ENCODE data around the gene PDE6B.

PDE6B gene

DNA sequence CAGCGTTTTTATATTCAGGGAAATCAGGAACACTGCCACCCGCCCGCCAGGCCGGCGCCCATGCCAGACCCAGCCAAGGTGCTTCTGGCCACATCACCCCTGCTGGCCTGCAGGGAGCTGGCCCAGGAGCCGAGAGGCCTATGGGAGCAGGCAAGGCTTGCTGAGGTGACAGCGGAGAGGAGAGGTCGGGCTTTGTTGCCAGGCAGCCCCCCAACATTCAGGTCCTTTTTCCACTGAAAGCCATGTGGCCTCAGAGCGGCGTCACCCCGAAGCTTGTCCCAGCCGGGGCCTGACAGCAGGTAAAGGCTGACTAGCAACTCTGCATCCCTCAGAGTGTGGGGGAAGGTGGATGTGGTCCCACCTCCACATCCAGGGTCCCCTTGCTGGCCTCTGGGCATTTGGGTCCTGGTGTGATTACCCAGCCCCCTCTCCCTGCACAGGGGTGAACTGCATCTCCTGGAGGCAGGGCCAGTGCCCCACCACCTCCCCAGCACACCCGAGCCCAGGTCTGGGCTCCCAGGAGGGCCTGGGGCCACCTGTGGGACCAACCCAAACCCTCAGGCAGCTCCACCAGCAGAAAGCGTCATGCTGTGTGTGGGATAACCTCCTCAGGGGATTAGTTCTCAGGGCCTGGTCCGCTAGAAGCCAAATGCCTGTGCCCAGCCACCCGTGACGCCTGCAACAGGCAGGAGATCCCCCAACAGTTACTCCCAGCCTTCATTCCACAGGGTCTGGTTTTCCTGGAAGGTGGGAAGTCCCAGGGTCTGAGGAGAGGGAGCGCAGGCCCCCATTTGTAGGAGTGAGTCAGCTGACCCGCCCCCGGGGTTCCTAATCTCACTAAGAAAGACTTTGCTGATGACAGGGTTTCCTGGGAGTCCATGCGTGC is at the start of gene PDE6B:
PDE6B (plus strand) TSS at position 869 of the 886 bp plus-strand sequence. CDS start 54 bp downstream, outside the sequence.
- Histone ChIP-seq H3K4me1 (ENCODE audit: control insufficient read depth in 1 of 2, insufficient read depth in 2 of 2, low read length in 2 of 2) (no peaks in the 10 kb centered on the region), H3K27me3 (ENCODE audit: control insufficient read depth in 1 of 2, insufficient read depth in 2 of 2, low read length in 2 of 2) (no peaks in the 10 kb centered on the region), H3K4me3 (ENCODE audit: low read depth in 1 of 2, low read length in 2 of 2) (no peak within 1 kb of the TSS), H3K9me3 (ENCODE audit: control insufficient read depth in 1 of 2, low read length in 2 of 2) (no peaks in the 10 kb centered on the region), H3K36me3 (ENCODE audit: control insufficient read depth in 1 of 2, insufficient read depth in 2 of 2, low read length in 2 of 2) (no peaks in the 10 kb centered on the region), H3K9ac (ENCODE audit: low read depth in 1 of 2, low read length in 2 of 2) (no peak within 1 kb of the TSS), H3K27ac (ENCODE audit: low read depth, low read length) (no peak within 1 kb of the TSS)

DNA sequence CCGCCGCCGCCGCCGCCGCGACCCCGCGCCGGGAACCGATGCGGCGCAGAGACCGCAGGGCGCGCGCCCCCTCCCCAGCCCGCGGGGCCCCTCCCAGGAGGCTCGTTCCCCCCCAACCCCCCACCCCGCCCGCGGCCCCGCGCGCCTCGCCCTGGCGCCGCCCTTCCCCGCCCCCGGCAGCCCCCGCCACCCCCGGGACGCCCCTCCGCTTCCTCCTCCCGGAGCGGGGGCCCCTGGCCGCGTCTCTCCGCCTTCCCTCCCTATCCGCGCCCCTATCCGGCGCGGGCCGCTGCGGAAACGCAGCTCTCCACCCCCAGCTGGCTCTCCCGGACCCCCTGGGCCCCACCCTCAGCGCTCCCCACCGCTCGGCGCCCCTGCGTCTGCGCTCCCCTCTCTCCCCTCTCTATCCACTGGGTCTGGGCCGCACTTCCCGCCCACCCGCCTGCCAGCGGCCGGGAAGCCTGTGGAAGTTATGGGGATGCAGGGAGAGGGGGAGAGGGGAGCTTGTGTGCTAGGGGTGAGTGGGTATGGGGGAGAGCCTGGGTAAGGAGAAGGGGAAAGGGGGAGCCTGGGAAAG is 49.0 kb upstream of the PDE6B start, which contains the start of gene TMEM271:
TMEM271 (minus strand) TSS at position 51 of the 577 bp plus-strand sequence. CDS start 233 bp downstream, outside the sequence.
- Histone ChIP-seq H3K36me3 (ENCODE audit: control insufficient read depth in 1 of 2, insufficient read depth in 2 of 2, low read length in 2 of 2) (no peaks in the 10 kb centered on the region), H3K4me1 (ENCODE audit: control insufficient read depth in 1 of 2, insufficient read depth in 2 of 2, low read length in 2 of 2) (no peaks in the 10 kb centered on the region), H3K9ac (ENCODE audit: low read depth in 1 of 2, low read length in 2 of 2) (no peak within 1 kb of the TSS), H3K27me3 (ENCODE audit: control insufficient read depth in 1 of 2, insufficient read depth in 2 of 2, low read length in 2 of 2) (peaks cover 37 to 55% of the 10 kb centered on the region in 2 donors), H3K27ac (ENCODE audit: low read depth, low read length) (no peak within 1 kb of the TSS), H3K4me3 (ENCODE audit: low read depth in 1 of 2, low read length in 2 of 2) (no peak within 1 kb of the TSS), H3K9me3 (ENCODE audit: control insufficient read depth in 1 of 2, low read length in 2 of 2) (no peaks in the 10 kb centered on the region)

DNA sequence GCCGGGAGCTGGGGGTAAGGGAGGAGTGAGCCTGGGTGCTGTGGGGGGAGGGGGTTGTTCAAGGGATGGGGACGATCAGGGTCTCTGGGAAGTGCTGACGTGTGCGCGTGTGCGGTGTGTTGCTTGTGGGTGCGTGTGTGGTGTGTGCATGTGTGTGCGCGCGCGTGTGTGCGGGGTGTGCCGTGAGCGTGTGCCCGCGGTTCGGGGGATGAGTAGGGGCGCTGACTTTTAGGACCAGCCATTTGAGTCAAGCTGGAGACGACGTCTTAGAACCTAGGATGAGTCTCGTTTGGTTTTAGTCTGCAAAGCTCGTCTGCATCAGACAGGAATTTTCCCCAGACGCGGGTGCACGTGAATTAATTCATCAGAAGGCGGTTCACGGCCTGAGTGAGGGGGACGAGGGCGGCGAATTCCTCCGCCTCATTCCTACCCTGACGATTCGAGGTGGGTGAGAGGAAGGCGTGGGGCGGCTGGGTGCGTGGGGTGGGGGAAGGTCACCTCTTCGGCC is 48.3 kb upstream of the PDE6B start:
- Histone ChIP-seq H3K9ac (ENCODE audit: low read depth in 1 of 2, low read length in 2 of 2) (no peak overlapping the region), H3K27me3 (ENCODE audit: control insufficient read depth in 1 of 2, insufficient read depth in 2 of 2, low read length in 2 of 2) (peaks cover 38 to 59% of the 10 kb centered on the region in 2 donors), H3K36me3 (ENCODE audit: control insufficient read depth in 1 of 2, insufficient read depth in 2 of 2, low read length in 2 of 2) (no peaks in the 10 kb centered on the region), H3K4me3 (ENCODE audit: low read depth in 1 of 2, low read length in 2 of 2) (no peak overlapping the region), H3K9me3 (ENCODE audit: control insufficient read depth in 1 of 2, low read length in 2 of 2) (no peaks in the 10 kb centered on the region), H3K4me1 (ENCODE audit: control insufficient read depth in 1 of 2, insufficient read depth in 2 of 2, low read length in 2 of 2) (no peaks in the 10 kb centered on the region), H3K27ac (ENCODE audit: low read depth, low read length) (no peak overlapping the region)

DNA sequence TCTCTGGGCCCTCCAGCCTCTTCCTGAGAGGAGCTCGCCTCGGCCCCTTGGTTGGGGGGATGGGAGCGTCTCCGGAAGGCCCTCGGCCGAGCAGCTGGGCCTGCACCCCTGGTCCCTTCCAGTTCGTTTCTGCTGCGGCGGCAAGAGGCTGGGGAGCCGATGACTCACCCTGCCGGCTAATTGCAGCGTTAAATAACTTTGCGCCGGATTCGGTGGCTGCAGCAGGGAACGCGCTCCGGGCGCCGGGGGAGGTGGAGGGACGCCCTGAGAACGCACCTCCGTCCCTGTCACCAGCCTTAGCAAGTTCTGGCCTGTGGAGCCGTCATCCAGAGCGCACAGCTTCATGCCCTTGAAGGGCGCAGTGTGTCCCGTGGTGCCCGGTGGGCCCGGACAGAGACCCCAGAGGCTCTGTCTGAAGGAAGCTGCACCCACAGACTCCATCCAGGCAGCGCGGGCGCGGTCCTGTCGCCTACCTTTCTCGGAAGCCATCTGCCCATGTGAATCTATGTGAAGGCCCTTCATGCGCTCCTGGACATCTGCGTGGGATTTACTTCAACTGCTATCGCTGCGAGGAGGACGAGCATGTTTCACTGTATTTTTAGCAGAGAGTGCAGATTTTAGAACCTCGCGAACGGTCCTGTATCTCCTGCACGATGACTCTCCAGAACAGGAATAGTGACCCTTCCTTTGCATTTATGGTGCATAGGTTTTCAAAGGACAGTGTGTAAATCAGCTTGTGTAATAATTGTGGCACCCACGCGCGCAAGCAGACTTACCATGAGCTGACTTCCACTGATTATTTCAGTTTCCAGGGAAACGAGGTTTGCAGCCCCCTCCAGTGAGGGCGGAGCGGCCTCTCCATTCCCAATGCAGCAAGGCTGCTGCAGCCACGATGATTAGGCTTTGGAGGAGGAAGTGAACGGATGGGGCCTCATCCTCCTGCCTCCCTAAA is 47.6 kb upstream of the PDE6B start:
- no peaks in the 10 kb centered on the region for H3K36me3 ChIP-seq (ENCODE audit: control insufficient read depth in 1 of 2, insufficient read depth in 2 of 2, low read length in 2 of 2)

DNA sequence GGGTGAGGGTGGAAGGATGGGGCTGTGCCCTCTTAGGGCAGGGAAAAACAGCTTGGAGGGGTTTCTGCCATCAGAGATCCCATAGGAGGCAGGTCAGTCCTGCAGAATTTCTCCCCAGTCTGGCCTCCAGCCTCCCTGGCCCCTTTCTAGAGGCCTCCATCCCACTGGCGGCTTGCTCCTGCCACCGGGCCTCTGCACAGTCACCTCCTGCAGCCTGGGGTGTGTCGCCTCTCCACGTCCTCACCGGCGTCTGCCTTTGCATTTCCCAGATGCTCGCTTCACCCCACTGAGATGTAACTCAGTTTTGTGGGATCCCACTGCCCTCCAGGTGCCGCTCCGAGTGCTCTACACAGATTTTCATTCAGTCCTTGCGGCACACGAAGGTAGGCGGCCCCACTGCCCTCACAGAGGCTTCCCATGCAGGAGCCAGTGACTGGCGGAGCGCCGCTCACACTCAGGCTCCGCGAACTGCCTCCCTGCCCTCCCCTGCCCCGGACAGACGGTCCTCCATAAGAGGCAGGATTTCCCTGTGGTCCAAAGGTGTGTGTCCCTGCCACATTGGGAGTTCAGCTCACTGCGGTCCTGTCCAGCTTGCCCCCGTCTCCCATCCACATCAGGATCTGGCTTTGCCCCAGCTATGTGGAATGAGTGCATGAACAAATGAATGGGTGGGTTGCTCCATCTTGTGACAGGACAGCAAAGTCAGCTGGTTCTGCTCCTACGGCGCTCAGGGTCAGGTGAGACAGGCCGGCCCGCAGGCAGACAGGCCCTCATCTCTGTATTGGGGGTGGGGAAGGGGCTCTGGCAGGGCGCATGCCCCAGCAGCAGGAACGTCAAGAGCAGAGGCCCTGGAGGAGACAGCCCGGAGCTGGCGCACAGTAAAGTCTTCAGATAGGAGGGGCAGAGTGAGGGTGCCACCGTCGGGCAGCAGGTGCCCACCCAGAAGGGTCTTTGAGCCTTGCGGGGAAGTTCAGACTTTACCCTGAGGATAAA is 46.6 kb upstream of the PDE6B start:
- Histone ChIP-seq H3K27me3 (ENCODE audit: control insufficient read depth in 1 of 2, insufficient read depth in 2 of 2, low read length in 2 of 2) (peaks cover 26 to 44% of the 10 kb centered on the region in 2 donors), H3K4me3 (ENCODE audit: low read depth in 1 of 2, low read length in 2 of 2) (no peak overlapping the region), H3K9me3 (ENCODE audit: control insufficient read depth in 1 of 2, low read length in 2 of 2) (no peaks in the 10 kb centered on the region), H3K27ac (ENCODE audit: low read depth, low read length) (no peak overlapping the region), H3K4me1 (ENCODE audit: control insufficient read depth in 1 of 2, insufficient read depth in 2 of 2, low read length in 2 of 2) (no peaks in the 10 kb centered on the region), H3K9ac (ENCODE audit: low read depth in 1 of 2, low read length in 2 of 2) (no peak overlapping the region), H3K36me3 (ENCODE audit: control insufficient read depth in 1 of 2, insufficient read depth in 2 of 2, low read length in 2 of 2) (no peaks in the 10 kb centered on the region)

More for the DNA sequence above, 47.6 kb upstream of the PDE6B start:
- no peak overlapping the region for H3K4me3 ChIP-seq (ENCODE audit: low read depth in 1 of 2, low read length in 2 of 2)
- no peaks in the 10 kb centered on the region for H3K9me3 ChIP-seq (ENCODE audit: control insufficient read depth in 1 of 2, low read length in 2 of 2)
- H3K9ac ChIP-seq (ENCODE audit: low read depth in 1 of 2, low read length in 2 of 2), result no peak overlapping the region
- H3K27ac ChIP-seq (ENCODE audit: low read depth, low read length), result no peak overlapping the region
- no peaks in the 10 kb centered on the region for H3K4me1 ChIP-seq (ENCODE audit: control insufficient read depth in 1 of 2, insufficient read depth in 2 of 2, low read length in 2 of 2)
- H3K27me3 ChIP-seq (ENCODE audit: control insufficient read depth in 1 of 2, insufficient read depth in 2 of 2, low read length in 2 of 2), result peaks cover 34 to 54% of the 10 kb centered on the region in 2 donors

DNA sequence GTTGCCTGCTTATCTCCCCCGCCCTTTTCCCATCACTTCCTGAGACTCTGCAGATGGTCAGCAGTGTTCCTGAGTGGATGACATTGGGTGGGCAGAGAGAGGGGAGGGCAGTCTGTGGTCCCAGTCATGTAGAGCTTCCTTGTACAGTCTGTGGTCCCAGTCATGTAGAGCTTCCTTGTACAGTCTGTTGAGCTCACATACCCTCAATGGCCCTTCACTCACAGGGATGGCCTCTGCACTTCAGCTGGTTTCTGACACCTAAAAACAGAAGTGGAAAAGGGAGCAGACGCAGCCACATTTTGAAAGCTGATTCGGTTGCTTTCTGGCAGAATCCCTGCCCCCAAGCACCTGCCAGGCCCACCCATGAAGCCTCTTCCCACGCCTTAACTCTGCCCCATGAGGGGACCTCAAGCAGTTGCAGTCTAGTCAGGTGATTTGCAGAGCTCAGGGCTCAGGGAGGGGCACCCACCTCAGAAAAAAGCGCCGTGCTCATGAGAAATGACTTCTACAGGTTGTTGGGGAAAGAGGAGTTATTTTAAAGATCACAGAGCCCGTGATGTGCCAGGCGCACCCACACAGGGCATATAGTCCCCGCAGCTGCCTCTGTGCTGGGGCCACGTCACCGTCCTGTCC is 45.7 kb upstream of the PDE6B start:
- Histone ChIP-seq H3K9me3 (ENCODE audit: control insufficient read depth in 1 of 2, low read length in 2 of 2) (peaks cover 0 to 7% of the 10 kb centered on the region in 2 donors), H3K27me3 (ENCODE audit: control insufficient read depth in 1 of 2, insufficient read depth in 2 of 2, low read length in 2 of 2) (peaks cover 26 to 36% of the 10 kb centered on the region in 2 donors), H3K36me3 (ENCODE audit: control insufficient read depth in 1 of 2, insufficient read depth in 2 of 2, low read length in 2 of 2) (no peaks in the 10 kb centered on the region), H3K4me3 (ENCODE audit: low read depth in 1 of 2, low read length in 2 of 2) (no peak overlapping the region), H3K4me1 (ENCODE audit: control insufficient read depth in 1 of 2, insufficient read depth in 2 of 2, low read length in 2 of 2) (no peaks in the 10 kb centered on the region), H3K27ac (ENCODE audit: low read depth, low read length) (no peak overlapping the region), H3K9ac (ENCODE audit: low read depth in 1 of 2, low read length in 2 of 2) (no peak overlapping the region)

DNA sequence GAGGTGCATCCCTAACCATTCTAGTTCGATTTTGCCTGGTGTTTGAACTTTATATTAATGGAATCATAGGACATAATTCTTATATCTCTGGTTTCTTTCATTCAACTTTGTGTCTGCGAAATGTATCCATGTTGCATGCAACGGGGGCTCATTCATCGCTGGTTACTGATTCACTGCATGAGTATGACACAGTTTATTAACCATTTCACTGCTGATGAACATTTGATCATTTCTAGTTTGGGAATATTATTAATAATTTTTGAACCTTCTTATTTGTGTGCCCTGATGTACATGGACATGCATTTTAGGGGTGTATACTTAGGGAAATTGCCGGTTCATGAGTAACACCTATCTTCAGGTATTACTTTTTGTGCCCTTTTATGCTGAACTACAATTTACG is 44.2 kb upstream of the PDE6B start:
- Histone ChIP-seq H3K36me3 (ENCODE audit: control insufficient read depth in 1 of 2, insufficient read depth in 2 of 2, low read length in 2 of 2) (no peaks in the 10 kb centered on the region), H3K9me3 (ENCODE audit: control insufficient read depth in 1 of 2, low read length in 2 of 2) (peaks cover 0 to 7% of the 10 kb centered on the region in 2 donors), H3K4me3 (ENCODE audit: low read depth in 1 of 2, low read length in 2 of 2) (no peak overlapping the region), H3K27ac (ENCODE audit: low read depth, low read length) (no peak overlapping the region), H3K9ac (ENCODE audit: low read depth in 1 of 2, low read length in 2 of 2) (no peak overlapping the region), H3K27me3 (ENCODE audit: control insufficient read depth in 1 of 2, insufficient read depth in 2 of 2, low read length in 2 of 2) (peaks cover 26 to 40% of the 10 kb centered on the region in 2 donors), H3K4me1 (ENCODE audit: control insufficient read depth in 1 of 2, insufficient read depth in 2 of 2, low read length in 2 of 2) (no peaks in the 10 kb centered on the region)

DNA sequence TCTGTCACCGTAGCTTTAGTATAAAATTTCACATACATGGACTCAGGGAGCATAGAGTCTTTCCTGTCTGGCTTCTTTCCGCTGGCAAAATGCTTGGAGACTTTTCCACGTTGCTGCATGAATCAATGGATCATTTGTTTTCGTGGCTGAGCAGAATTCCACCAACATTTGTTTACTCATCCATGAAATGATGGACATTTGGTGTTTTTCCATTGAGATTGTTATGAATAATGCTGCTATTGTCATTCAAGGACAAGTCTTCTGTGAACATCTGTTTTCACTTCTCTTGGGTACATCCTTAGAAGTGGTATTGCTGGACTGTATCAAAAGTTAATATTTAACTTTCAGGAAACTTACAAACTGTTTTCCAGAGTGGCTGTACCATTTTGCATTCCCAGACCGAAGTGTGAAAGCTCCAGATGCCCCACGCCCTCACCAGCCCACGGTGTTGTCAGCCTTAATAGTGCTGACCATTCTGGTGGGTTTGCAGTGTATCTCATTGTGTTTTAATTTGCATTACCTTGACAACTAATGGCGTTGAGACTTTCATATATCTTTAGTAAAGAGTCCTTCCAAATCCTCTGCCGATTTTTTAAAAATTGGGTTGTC is 43.5 kb upstream of the PDE6B start:
- Histone ChIP-seq H3K36me3 (ENCODE audit: control insufficient read depth in 1 of 2, insufficient read depth in 2 of 2, low read length in 2 of 2) (no peaks in the 10 kb centered on the region), H3K9me3 (ENCODE audit: control insufficient read depth in 1 of 2, low read length in 2 of 2) (peaks cover 0 to 7% of the 10 kb centered on the region in 2 donors), H3K9ac (ENCODE audit: low read depth in 1 of 2, low read length in 2 of 2) (no peak overlapping the region), H3K4me1 (ENCODE audit: control insufficient read depth in 1 of 2, insufficient read depth in 2 of 2, low read length in 2 of 2) (no peaks in the 10 kb centered on the region), H3K27ac (ENCODE audit: low read depth, low read length) (no peak overlapping the region), H3K27me3 (ENCODE audit: control insufficient read depth in 1 of 2, insufficient read depth in 2 of 2, low read length in 2 of 2) (peaks cover 30 to 40% of the 10 kb centered on the region in 2 donors), H3K4me3 (ENCODE audit: low read depth in 1 of 2, low read length in 2 of 2) (no peak overlapping the region)

All from duodenal mucosa (tissue), 2 donors.